IPS-NIHi11 (cell line): ENCODE results near the gene NTPCR.
"Not testable (repeated sequence)": the region's sequence is repeated elsewhere in the genome, so short reads cannot be mapped to it uniquely, and the experiment has no call there.

ENCODE experiments used
- DNase-seq: peaks from one replicate; pipeline ENCODE4 v3.0.0; 2012; ENCODE audit warnings: mixed read lengths, low spot score

The NTPCR gene

GRCh38 chr1:232984577-232985425 is 34.4 kb downstream of the NTPCR start:
- DNase-seq, result no peak

GRCh38 chr1:232985882-232986526 is 35.6 kb downstream of the NTPCR start:
- DNase-seq, result no peak

- DNase-seq, result no peak
Measured at GRCh38 chr1:232986527-232986922, 36.1 kb downstream of the NTPCR start.

- DNase-seq, result no peak
Measured at GRCh38 chr1:232987046-232987773, 36.8 kb downstream of the NTPCR start.

- DNase-seq, result no peak
Measured at GRCh38 chr1:232987774-232988140, 37.3 kb downstream of the NTPCR start.

GRCh38 chr1:232988572-232989040 is 38.2 kb downstream of the NTPCR start:
- no peak for DNase-seq

- no peak for DNase-seq
Measured at GRCh38 chr1:232990176-232991128, 40.0 kb downstream of the NTPCR start.

- DNase-seq, result no peak
Measured at GRCh38 chr1:232991238-232991637, 40.8 kb downstream of the NTPCR start.

GRCh38 chr1:232992227-232992626 is 41.8 kb downstream of the NTPCR start:
- DNase-seq, result no peak

- no peak for DNase-seq
Measured at GRCh38 chr1:232993555-232993954, 43.1 kb downstream of the NTPCR start.

- no peak for DNase-seq
Measured at GRCh38 chr1:232995189-232995588, 44.8 kb downstream of the NTPCR start.

- no peak for DNase-seq
Measured at GRCh38 chr1:232996143-232996542, 45.7 kb downstream of the NTPCR start.

GRCh38 chr1:232998138-232998537 is 47.7 kb downstream of the NTPCR start:
- peak; percentile 30 for DNase-seq

- DNase-seq, result no peak
Measured at GRCh38 chr1:232998646-232999045, 48.2 kb downstream of the NTPCR start.

GRCh38 chr1:232999956-233000625 is 49.7 kb downstream of the NTPCR start:
- no peak for DNase-seq

GRCh38 chr1:233003638-233004037 is 53.2 kb downstream of the NTPCR start:
- not testable (repeated sequence) for DNase-seq

GRCh38 chr1:233004451-233004850 is 54.0 kb downstream of the NTPCR start:
- DNase-seq, result no peak

GRCh38 chr1:233005156-233005555 is 54.7 kb downstream of the NTPCR start:
- no peak for DNase-seq

- no peak for DNase-seq
Measured at GRCh38 chr1:233005703-233006102, 55.3 kb downstream of the NTPCR start.

GRCh38 chr1:233006108-233006507 is 55.7 kb downstream of the NTPCR start:
- no peak for DNase-seq

GRCh38 chr1:233006541-233006973 is 56.1 kb downstream of the NTPCR start:
- DNase-seq, result no peak
